H1 (cell line): ENCODE data around the gene SPRED1. TPM values are rescaled to one million over a fixed set of nuclear protein-coding genes. Genes with fewer than 3 reads are reported as not detected.

Experiments used
- CTCF ChIA-PET: fragments of 300-600 bp; sonication (Branson Sonifier 250); formaldehyde crosslinking; loops from one replicate; lab custom pipeline; 2021; ENCODE audit not compliant: partially characterized antibody; lab: Charles Lee
- POLR2A ChIA-PET: fragments of 300-600 bp; sonication (Branson Sonifier 250); formaldehyde crosslinking; loops from one replicate; lab custom pipeline; 2021; ENCODE audit warnings: inconsistent platforms; ENCODE audit not compliant: partially characterized antibody; lab: Charles Lee
- DNase-seq, 2 experiments: peaks; one replicate each; pipeline versions ENCODE4 v3.0.0 to v3.0.0-alpha.2; 2010 to 2022; ENCODE audit warnings: low spot score in 2 of 2, low read depth in 1 of 2, mixed read lengths in 1 of 2
- FAIRE-seq: peaks from 2 replicates; lab custom pipeline; 2011; peaks lifted over from hg19 to GRCh38; lab: Jason Lieb, UNC
- H2AFZ ChIP-seq: 2 replicates; pipeline ENCODE4 v1.8.1; 2012; ENCODE audit warnings: low read length, inconsistent platforms
- H2AK5ac ChIP-seq: 2 replicates; pipeline ENCODE4 v1.6.1; 2013; ENCODE audit warnings: low read depth, low read length
- H2BK120ac ChIP-seq: replicated peaks from 2 replicates; pipeline ENCODE3; 2013; ENCODE audit warnings: low read depth, low read length, inconsistent platforms
- H2BK12ac ChIP-seq: 2 replicates; pipeline ENCODE4 v1.6.1; 2013; ENCODE audit warnings: low read depth, low read length
- H2BK15ac ChIP-seq: 2 replicates; pipeline ENCODE4 v1.6.1; 2013; ENCODE audit warnings: low read length
- H2BK20ac ChIP-seq: 2 replicates; pipeline ENCODE4 v1.6.1; 2013; ENCODE audit warnings: low read length
- H2BK5ac ChIP-seq: 2 replicates; pipeline ENCODE4 v1.6.1; 2013; ENCODE audit warnings: low read depth, low read length
- H3K14ac ChIP-seq: 2 replicates; pipeline ENCODE4 v1.6.1; 2013; ENCODE audit warnings: inconsistent platforms; ENCODE audit not compliant: insufficient read length
- H3K18ac ChIP-seq: 2 replicates; pipeline ENCODE4 v1.6.1; 2013; ENCODE audit warnings: low read length; ENCODE audit errors: extremely low read depth
- H3K23ac ChIP-seq: 2 replicates; pipeline ENCODE4 v1.6.1; 2013; ENCODE audit warnings: inconsistent platforms; ENCODE audit not compliant: insufficient read length
- H3K23me2 ChIP-seq: 2 replicates; pipeline ENCODE4 v1.6.1; 2013; ENCODE audit warnings: low read depth, low read length
- H3K27ac ChIP-seq: 2 replicates; pipeline ENCODE4 v1.6.1; 2011; ENCODE audit warnings: low read depth, low read length, inconsistent platforms
- H3K27me3 ChIP-seq, 4 experiments: replicated peaks in 1 of 4; 1 replicate in 1 of 4; 2 replicates in 3 of 4; pipeline versions ENCODE4 v1.6.1 to v1.8.1; 2011 to 2013; ENCODE audit warnings: low read length in 3 of 4, mild to moderate bottlenecking in 3 of 4, inconsistent platforms in 2 of 4, mixed read lengths in 2 of 4, moderate library complexity in 1 of 4; ENCODE audit not compliant: control insufficient read depth in 3 of 4, insufficient read depth in 3 of 4; ENCODE audit errors: extremely low read depth in 1 of 4
- H3K36me3 ChIP-seq, 4 experiments: 2 replicates each; pipeline versions ENCODE4 v1.6.1 to v1.8.1; 2011 to 2013; ENCODE audit warnings: mild to moderate bottlenecking in 4 of 4, low read length in 3 of 4, moderate library complexity in 2 of 4, control low read depth in 1 of 4, inconsistent platforms in 1 of 4; ENCODE audit not compliant: insufficient read depth in 4 of 4, control insufficient read depth in 2 of 4
- H3K4ac ChIP-seq: replicated peaks from 2 replicates; pipeline ENCODE3; 2013; ENCODE audit warnings: low read length, low read depth, mixed read lengths, inconsistent platforms; ENCODE audit not compliant: insufficient read length
- H3K4me1 ChIP-seq, 4 experiments: replicated peaks in 1 of 4; 1 replicate in 1 of 4; 2 replicates in 3 of 4; pipeline versions ENCODE4 v1.6.1 to v1.8.1; 2011 to 2013; ENCODE audit warnings: low read length in 3 of 4, inconsistent platforms in 2 of 4, mixed read lengths in 1 of 4; ENCODE audit not compliant: insufficient read depth in 4 of 4, control insufficient read depth in 3 of 4
- H3K4me2 ChIP-seq, 2 experiments: 2 replicates each; pipeline versions ENCODE4 v1.6.1 to v1.8.1; 2011 to 2013; ENCODE audit warnings: low read depth in 2 of 2, low read length in 2 of 2, control low read depth in 1 of 2, inconsistent platforms in 1 of 2, mild to moderate bottlenecking in 1 of 2; ENCODE audit not compliant: insufficient read depth in 1 of 2
- H3K4me3 ChIP-seq, 4 experiments: fragments of 200-600, 300-600 bp in 1 of 4; sonication (generic), shearing (Covaris generic), sonication (Bioruptor Twin) in 1 of 4; 2 replicates each; pipeline versions ENCODE4 v1.5.1 to v1.8.1; 2011 to 2016; ENCODE audit warnings: low read length in 4 of 4, low read depth in 3 of 4, control low read depth in 2 of 4, inconsistent platforms in 2 of 4, mild to moderate bottlenecking in 2 of 4, mixed read lengths in 1 of 4, moderate library complexity in 1 of 4; ENCODE audit not compliant: insufficient read depth in 2 of 4; ENCODE audit errors: extremely low read depth in 1 of 4
- H3K56ac ChIP-seq: replicated peaks from 2 replicates; pipeline ENCODE3; 2013; ENCODE audit warnings: low read depth, mild to moderate bottlenecking, mixed read lengths, low read length, inconsistent platforms; ENCODE audit not compliant: insufficient read length
- H3K79me1 ChIP-seq: 2 replicates; pipeline ENCODE4 v1.6.1; 2013; ENCODE audit warnings: low read depth, low read length, control low read depth
- H3K79me2 ChIP-seq, 2 experiments: 2 replicates each; pipeline versions ENCODE4 v1.6.1 to v1.8.1; 2012 to 2013; ENCODE audit warnings: low read length in 2 of 2, mild to moderate bottlenecking in 2 of 2, inconsistent platforms in 1 of 2; ENCODE audit not compliant: insufficient read depth in 2 of 2, control insufficient read depth in 1 of 2
- H3K9ac ChIP-seq, 4 experiments: replicated peaks in 1 of 4; 1 replicate in 1 of 4; 2 replicates in 3 of 4; pipeline versions ENCODE4 v1.6.1 to v1.8.1; 2011 to 2013; ENCODE audit warnings: low read depth in 3 of 4, low read length in 3 of 4, control low read depth in 2 of 4, mild to moderate bottlenecking in 2 of 4, moderate library complexity in 2 of 4, inconsistent platforms in 1 of 4; ENCODE audit errors: extremely low read depth in 1 of 4
- H3K9me3 ChIP-seq, 2 experiments: 2 replicates each; pipeline versions ENCODE4 v1.6.1 to v1.8.1; 2012 to 2013; ENCODE audit warnings: mild to moderate bottlenecking in 2 of 2, moderate library complexity in 2 of 2, control low read depth in 1 of 2, inconsistent platforms in 1 of 2, low read depth in 1 of 2, low read length in 1 of 2, mixed read lengths in 1 of 2; ENCODE audit not compliant: insufficient read depth in 2 of 2
- H4K20me1 ChIP-seq, 2 experiments: replicated peaks in 1 of 2; 2 replicates each; pipeline versions ENCODE3 to v1.8.1; 2011 to 2013; ENCODE audit warnings: inconsistent platforms in 2 of 2, low read length in 2 of 2, mild to moderate bottlenecking in 1 of 2; ENCODE audit not compliant: insufficient read depth in 2 of 2, control insufficient read depth in 1 of 2
- H4K5ac ChIP-seq: 2 replicates; pipeline ENCODE4 v1.6.1; 2013; ENCODE audit warnings: low read length, low read depth, mixed read lengths, inconsistent platforms; ENCODE audit not compliant: insufficient read length
- H4K8ac ChIP-seq: 2 replicates; pipeline ENCODE4 v1.8.0; 2013; ENCODE audit warnings: mild to moderate bottlenecking, moderate library complexity, low read length, inconsistent platforms; ENCODE audit not compliant: insufficient read depth; ENCODE audit errors: extremely low read depth
- H4K91ac ChIP-seq: replicated peaks from 2 replicates; pipeline ENCODE3; 2013; ENCODE audit warnings: low read length, mixed read lengths, inconsistent platforms; ENCODE audit not compliant: insufficient read length
- KDM1A ChIP-seq: fragments of 200-600, 300-600 bp; sonication (generic); IDR thresholded peaks from 2 replicates; pipeline ENCODE4 v1.7.1; 2016; ENCODE audit warnings: mild to moderate bottlenecking, low read length, borderline replicate concordance
- KDM5A ChIP-seq: fragments of 200-600 bp; IDR thresholded peaks from 2 replicates; pipeline ENCODE4 v1.7.1; 2012; ENCODE audit warnings: mild to moderate bottlenecking, low read length, inconsistent platforms, mixed read lengths
- RAD21 ChIP-seq, 2 experiments: IDR thresholded peaks in 1 of 2; conservative IDR thresholded peaks in 1 of 2; 2 replicates each; pipeline ENCODE4 v1.6.1; 2011; ENCODE audit warnings: low read depth in 2 of 2, low read length in 2 of 2, improper control_type of control experiment in 1 of 2, inconsistent platforms in 1 of 2, mild to moderate bottlenecking in 1 of 2, moderate library complexity in 1 of 2
- RBBP5 ChIP-seq: IDR thresholded peaks from 2 replicates; pipeline ENCODE4 v1.7.1; 2012; ENCODE audit warnings: low read depth, mild to moderate bottlenecking, inconsistent platforms, low read length, moderate library complexity, borderline replicate concordance
- SAP30 ChIP-seq: fragments of 300-600 bp; sonication (generic); IDR thresholded peaks from 2 replicates; pipeline ENCODE4 v1.7.1; 2012; ENCODE audit warnings: low read length, moderate library complexity, mild to moderate bottlenecking, inconsistent platforms; ENCODE audit not compliant: insufficient read depth, insufficient replicate concordance
- USF2 ChIP-seq: IDR thresholded peaks from 2 replicates; pipeline ENCODE4 v1.6.1; 2011; ENCODE audit warnings: low read length, improper control_type of control experiment
- WGBS, 2 experiments: shearing (Covaris generic) in 1 of 2; methylation state at CpG; one replicate each; pipeline versions ENCODE4 v1.1.6 to v1.1.7; 2013 to 2015; ENCODE audit warnings: low lambda C conversion rate in 2 of 2, mixed read lengths in 2 of 2, inconsistent platforms in 1 of 2, low coverage in 1 of 2, missing lambda C conversion rate in 1 of 2; ENCODE audit not compliant: insufficient replicate concordance in 2 of 2, insufficient coverage in 1 of 2, insufficient read length in 1 of 2; ENCODE audit errors: extremely low coverage in 1 of 2, missing lambda C conversion rate in 1 of 2; 5-methylcytosine and 5-hydroxymethylcytosine counted together
- polyA plus RNA-seq, 7 experiments: library from polyadenylated mRNA; depleted of rRNA in 3 of 7; stranded (reverse) in 5 of 7; unstranded in 2 of 7; fragments of >200 nt in 5 of 7; fragments of 200-250 nt in 2 of 7; gene quantifications; 1 replicate in 5 of 7; 2 replicates in 1 of 7; 4 replicates in 1 of 7; pipeline versions ENCODE4 v1.2.1 to v1.2.3, GENCODE V29; 2011 to 2013; ENCODE audit warnings: missing spikeins in 2 of 7, mixed read lengths in 2 of 7
- total RNA-seq: library from RNA; stranded (reverse); fragmentation: NEBNext Ultra II Directional; extraction: Animal tissue kit (Norgen Biotek cat#: 25700); gene quantifications from 2 replicates; pipeline ENCODE4 v1.2.1, GENCODE V29; 2021

SPRED1 gene
- total and polyA plus RNA-seq, 2 of the 8 experiments (the other 6 are each of a cell fraction or from before 2014, with no cell fraction given) = 5.5 to 30.3 TPM

GRCh38 chr15:38254051-38254883, 1.6 kb downstream of the SPRED1 start:
- H3K4me2 ChIP-seq = peak overlapping the region; percentile 77 to 94
- H3K79me1 ChIP-seq = 0 out of 2 replicates have a peak, but pooled peaks cover 2% of the 10 kb centered on the region
- H4K20me1 ChIP-seq = peaks cover 0 to 14% of the 10 kb centered on the region in 2 experiments
- POLR2A ChIA-PET = interaction anchor here (0.9 to 4.4 kb wide), 10 partner anchors 8 to 65 kb away, joined by 3 to 52 read pairs (median 4); no protein-coding TSS in a partner anchor
- no peak overlapping the region for H2BK120ac ChIP-seq
- H3K23me2 ChIP-seq = peaks cover 20% of the 10 kb centered on the region
- no peak overlapping the region for H2AFZ ChIP-seq
- FAIRE-seq (no peak), DNase-seq (no peak)
- no peak overlapping the region for H3K56ac ChIP-seq
- H2BK15ac ChIP-seq = no peak overlapping the region
- no peak overlapping the region for H4K91ac ChIP-seq
- H2BK12ac ChIP-seq = no peak overlapping the region
- H2BK20ac ChIP-seq = no peak overlapping the region
- no peak overlapping the region for H3K4ac ChIP-seq
- no peaks in the 10 kb centered on the region for H3K9me3 ChIP-seq
- H3K79me2 ChIP-seq = peaks cover 33 to 64% of the 10 kb centered on the region in 2 experiments
- H3K23ac ChIP-seq = no peak overlapping the region
- H4K8ac ChIP-seq = no peak overlapping the region
- no peak overlapping the region for H2AK5ac ChIP-seq
- H2BK5ac ChIP-seq = no peak overlapping the region
- H3K4me1 ChIP-seq = peaks cover 3 to 19% (median 12%) of the 10 kb centered on the region in 4 experiments
- no peaks in the 10 kb centered on the region for H3K27me3 ChIP-seq
- peak overlapping the region; percentile 89 to 94 (median 92) for H3K4me3 ChIP-seq
- no peak overlapping the region for H3K14ac ChIP-seq
- no peaks in the 10 kb centered on the region for H3K36me3 ChIP-seq
- no peak overlapping the region for H3K18ac ChIP-seq
- peak overlapping the region in 3 of 4 experiments; percentile 38 to 46 (median 45); a peak in 4 of 7 replicates for H3K9ac ChIP-seq
- H4K5ac ChIP-seq = no peak overlapping the region
- no peak overlapping the region for H3K27ac ChIP-seq
- CTCF ChIA-PET = interaction anchor here (0.6 to 1.1 kb wide), 2 partner anchors 96 to 445 kb away, joined by 3 to 6 read pairs; no protein-coding TSS in a partner anchor
- WGBS, 2 experiments = 4% methylated on average over 15 of the region's 15 CpGs; no CpG with 5 or more reads in 1 of the 2 experiments
- TF ChIP-seq KDM5A = 0 out of 2 replicates have a peak, but pooled peaks have one; percentile 50
- TF ChIP-seq USF2 = peak; percentile 67
- no peak for TF ChIP-seq RAD21 (IDR thresholded peaks at IDR 0.05 in 1 of 2, conservative IDR thresholded peaks at IDR 0.05 in 1 of 2; ENCODE audit: low read depth in 2 of 2, low read length in 2 of 2)
- TF ChIP-seq RBBP5 = no peak
- no peak for TF ChIP-seq KDM1A
- TF ChIP-seq SAP30 = peak; percentile 34
